Measurements from ENCODE around the gene LRMDA.

- no peak for TF ChIP-seq CTCF (IDR thresholded peaks at IDR 0.05; ENCODE audit: borderline replicate concordance, extremely low read depth, low read length, poor library complexity, severe bottlenecking)
- TF ChIP-seq EZH2 (IDR thresholded peaks at IDR 0.05; ENCODE audit: borderline replicate concordance, low read depth, low read length, severe bottlenecking): no peak
Measured at GRCh38 chr10:75400163-75400770, 31.2 kb upstream of the LRMDA start.

All from DND-41 (cell line).